ENCODE results near the gene AGBL1.

- TF ChIP-seq EZH2 (IDR thresholded peaks at IDR 0.05; ENCODE audit: borderline replicate concordance, low read length) (no peak), CTCF (conservative IDR thresholded peaks at IDR 0.05 in 1 of 2, IDR thresholded peaks at IDR 0.05 in 1 of 2; ENCODE audit: extremely low read depth in 1 of 2, insufficient read depth in 1 of 2, low read depth in 1 of 2, low read length in 2 of 2) (no peak)
These were observed 566.3 kb downstream of the AGBL1 start for GRCh38 chr15:86645925-86646500.
